Measurements from ENCODE around the gene FAM240A.
"Not testable (repeated sequence)": the region's sequence is repeated elsewhere in the genome, so short reads cannot be mapped to it uniquely, and the experiment has no call there.

Gene FAM240A

DNA sequence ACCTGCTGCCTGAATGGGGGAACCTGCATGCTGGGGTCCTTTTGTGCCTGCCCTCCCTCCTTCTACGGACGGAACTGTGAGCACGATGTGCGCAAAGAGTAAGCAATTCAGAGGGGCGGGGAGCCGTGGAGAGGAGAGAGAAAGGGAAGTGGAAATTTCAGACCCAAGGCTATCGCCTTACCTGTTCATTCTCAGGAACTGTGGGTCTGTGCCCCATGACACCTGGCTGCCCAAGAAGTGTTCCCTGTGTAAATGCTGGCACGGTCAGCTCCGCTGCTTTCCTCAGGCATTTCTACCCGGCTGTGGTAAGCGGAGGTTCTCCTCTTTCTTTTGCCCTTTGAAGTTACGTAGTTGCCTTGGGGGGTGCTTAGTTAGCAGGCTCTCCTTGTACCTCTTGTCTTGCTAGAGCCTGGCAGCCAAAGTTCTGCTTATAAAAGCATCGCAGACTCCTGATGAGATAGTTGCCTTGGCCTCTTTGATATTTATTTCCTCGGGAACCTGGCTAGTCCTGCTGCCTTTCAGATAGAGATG is 32.5 kb upstream of the FAM240A start:
- no peaks in the 10 kb centered on the region for H3K36me3 Mint-ChIP-seq
- H3K4me3 Mint-ChIP-seq = no peak overlapping the region
- H3K9me3 Mint-ChIP-seq = no peaks in the 10 kb centered on the region
- no peak overlapping the region for H3K27ac Mint-ChIP-seq
- DNase-seq (ENCODE audit: low spot score in 2 of 2) (no peak), ATAC-seq (no peak)
- no peaks in the 10 kb centered on the region for H3K4me1 Mint-ChIP-seq

DNA sequence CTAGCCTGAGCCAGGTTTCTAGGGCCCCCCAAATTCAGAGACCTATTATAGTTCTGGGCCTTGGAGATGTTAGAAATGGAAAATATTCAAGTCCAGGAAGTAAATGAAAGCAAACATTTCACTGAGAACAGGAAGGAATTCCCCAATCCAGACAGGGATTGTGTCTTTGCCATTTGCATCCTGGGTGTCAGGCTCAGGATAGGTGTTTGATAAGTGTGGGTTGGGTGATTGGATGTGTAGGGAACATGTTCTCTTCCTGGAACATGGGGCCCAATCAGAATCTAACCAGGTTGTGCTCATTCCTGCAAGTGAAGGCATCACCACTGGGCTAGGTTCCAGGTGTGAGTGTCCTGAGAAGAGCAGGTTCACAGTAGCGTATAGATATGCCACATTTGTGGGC is 31.6 kb upstream of the FAM240A start:
- H3K4me3 Mint-ChIP-seq = no peak overlapping the region
- no peak overlapping the region for H3K27ac Mint-ChIP-seq
- no peaks in the 10 kb centered on the region for H3K36me3 Mint-ChIP-seq
- DNase-seq (ENCODE audit: low spot score in 2 of 2) (no peak), ATAC-seq (no peak)
- H3K9me3 Mint-ChIP-seq = no peaks in the 10 kb centered on the region
- H3K4me1 Mint-ChIP-seq = no peaks in the 10 kb centered on the region

DNA sequence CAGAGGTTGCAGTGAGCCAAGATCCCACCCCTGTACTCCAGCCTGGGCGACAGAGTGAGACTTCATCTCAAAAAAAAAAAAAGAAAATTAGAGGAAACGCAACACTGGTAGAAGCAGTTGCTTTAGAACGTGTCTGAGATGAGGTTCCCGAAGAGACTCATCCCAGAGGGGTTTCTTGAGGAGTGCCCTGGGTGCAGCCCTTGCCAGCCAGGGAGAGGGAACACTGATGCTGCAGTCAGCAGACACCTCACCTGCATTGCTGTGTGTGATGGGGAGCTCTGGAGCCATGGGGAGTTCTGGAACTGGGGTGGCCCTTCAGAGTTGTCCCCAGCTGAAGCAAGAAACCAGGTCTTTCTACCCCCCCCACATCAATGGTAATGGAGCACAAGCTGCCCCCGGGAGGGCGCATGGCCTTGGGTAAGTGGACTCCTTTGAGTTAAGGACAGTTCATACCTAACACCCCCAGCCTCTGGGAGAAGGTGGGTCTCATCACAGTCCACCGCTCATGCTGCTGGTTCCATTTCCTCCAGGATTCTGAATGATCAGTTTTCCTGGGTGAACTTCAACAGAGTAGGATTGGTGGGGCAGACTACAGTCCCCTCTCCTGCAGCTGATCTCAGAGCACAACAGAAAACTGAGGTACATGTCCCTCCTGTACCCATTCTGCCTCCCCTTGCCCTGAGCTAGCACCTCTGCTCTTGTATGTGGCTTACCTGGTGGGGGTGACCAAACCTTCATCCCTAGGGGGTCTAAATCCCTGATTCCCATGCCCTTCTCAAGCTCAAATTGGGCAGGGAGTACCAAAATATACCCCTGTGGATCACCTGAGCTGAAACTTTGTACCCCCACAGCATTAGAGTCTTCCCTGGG is 27.5 kb upstream of the FAM240A start:
- Mint-ChIP-seq H3K36me3 (no peaks in the 10 kb centered on the region), H3K4me3 (no peak overlapping the region), H3K4me1 (no peaks in the 10 kb centered on the region), H3K27ac (no peak overlapping the region), H3K9me3 (no peaks in the 10 kb centered on the region)
- no peak for ATAC-seq
- DNase-seq (ENCODE audit: low spot score in 2 of 2) = no peak

DNA sequence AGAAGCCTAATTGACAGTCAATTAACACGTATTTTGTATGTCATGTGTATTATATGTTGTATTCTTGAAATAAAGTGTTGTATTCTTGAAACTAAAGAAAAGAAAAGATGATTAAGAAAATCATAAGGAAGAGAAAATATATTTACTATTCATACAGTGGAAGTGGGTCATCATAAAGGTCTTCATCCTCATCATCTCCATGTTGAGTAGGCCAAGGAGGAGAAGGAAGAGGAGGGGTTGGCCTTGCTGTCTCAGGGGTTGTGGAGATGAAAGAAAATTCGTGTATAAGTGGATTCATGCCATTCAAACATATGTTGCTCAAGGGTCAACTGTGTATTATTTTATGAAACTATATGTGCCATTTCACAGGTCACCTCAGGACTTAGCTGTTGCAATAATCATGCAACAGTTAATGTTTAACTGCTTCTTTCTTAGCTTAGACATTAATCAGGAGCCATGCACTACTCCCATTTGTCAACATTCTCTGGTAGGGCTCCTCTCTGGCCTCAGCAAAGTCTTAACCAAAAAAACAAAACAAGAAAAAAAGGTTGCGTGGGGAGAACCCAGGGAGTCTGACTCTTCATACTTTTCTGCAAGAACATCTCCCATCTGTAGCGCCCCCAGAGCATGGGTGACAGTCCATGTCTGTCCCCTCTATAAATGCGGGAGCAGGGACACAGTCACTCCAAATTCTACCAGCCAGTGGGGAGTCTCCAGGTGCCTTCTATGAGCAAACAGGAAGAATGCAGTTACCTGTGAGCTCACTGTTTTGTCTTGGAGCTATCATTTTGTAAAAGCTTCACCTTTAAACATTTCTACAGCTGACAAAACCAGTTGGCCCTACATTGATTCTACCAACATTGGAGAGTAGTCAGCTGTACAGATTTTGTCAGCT is 26.3 kb upstream of the FAM240A start:
- DNase-seq (ENCODE audit: low spot score in 2 of 2) = no peak
- no peak overlapping the region for H3K27ac Mint-ChIP-seq
- no peak overlapping the region for H3K4me3 Mint-ChIP-seq
- no peak for ATAC-seq
- no peaks in the 10 kb centered on the region for H3K4me1 Mint-ChIP-seq
- no peaks in the 10 kb centered on the region for H3K9me3 Mint-ChIP-seq
- H3K36me3 Mint-ChIP-seq = no peaks in the 10 kb centered on the region

DNA sequence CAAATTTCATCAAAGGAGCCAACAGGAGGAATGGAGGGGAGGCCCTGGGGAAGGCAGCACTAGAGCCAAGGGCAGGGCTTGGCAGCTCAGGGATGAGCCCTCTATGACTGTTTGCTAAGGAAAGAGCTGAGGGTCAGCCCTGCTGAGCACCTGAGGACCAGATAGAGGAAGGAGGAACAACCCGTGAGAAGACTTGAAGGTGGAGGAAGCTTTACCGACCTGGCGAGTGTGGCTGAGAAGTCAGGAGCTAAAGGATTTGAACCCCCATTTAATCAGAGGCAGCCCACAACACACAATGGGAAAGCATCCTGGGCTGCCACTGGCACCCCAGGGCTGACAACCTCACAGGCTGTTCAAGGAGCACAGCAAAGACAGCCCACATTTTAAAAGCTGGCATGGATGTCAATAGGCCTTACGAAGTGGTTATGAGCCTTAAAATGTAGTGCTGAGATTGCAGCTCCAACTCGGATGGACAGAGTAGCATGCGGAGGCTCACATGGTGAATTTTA is 25.5 kb upstream of the FAM240A start:
- Mint-ChIP-seq H3K9me3 (no peaks in the 10 kb centered on the region), H3K27ac (no peak overlapping the region), H3K4me1 (no peaks in the 10 kb centered on the region), H3K4me3 (no peak overlapping the region), H3K36me3 (no peaks in the 10 kb centered on the region)
- DNase-seq (ENCODE audit: low spot score in 2 of 2) (no peak), ATAC-seq (no peak)

DNA sequence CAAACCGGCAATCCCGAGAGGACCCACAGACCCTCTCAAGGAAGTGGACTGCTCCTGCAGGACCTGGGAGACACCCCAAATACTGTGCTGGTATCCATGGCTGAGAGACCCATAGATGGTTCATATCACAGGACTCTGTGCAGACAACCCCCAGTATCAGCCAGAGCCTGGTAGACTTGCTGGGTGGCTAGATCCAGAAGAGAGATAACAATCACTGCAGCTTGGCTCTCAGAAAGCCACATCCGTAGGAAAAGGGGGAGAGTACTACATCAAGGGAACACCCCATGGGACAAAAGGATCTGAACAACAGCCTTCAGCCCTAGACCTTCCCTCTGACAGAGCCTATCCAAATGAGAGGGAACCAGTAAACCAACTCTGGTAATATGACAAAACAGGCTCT is 25.1 kb upstream of the FAM240A start:
- not testable (repeated sequence) for H3K4me1 Mint-ChIP-seq; H3K9me3 Mint-ChIP-seq; H3K27ac Mint-ChIP-seq; ATAC-seq; H3K4me3 Mint-ChIP-seq; DNase-seq (ENCODE audit: low spot score in 2 of 2); H3K36me3 Mint-ChIP-seq

DNA sequence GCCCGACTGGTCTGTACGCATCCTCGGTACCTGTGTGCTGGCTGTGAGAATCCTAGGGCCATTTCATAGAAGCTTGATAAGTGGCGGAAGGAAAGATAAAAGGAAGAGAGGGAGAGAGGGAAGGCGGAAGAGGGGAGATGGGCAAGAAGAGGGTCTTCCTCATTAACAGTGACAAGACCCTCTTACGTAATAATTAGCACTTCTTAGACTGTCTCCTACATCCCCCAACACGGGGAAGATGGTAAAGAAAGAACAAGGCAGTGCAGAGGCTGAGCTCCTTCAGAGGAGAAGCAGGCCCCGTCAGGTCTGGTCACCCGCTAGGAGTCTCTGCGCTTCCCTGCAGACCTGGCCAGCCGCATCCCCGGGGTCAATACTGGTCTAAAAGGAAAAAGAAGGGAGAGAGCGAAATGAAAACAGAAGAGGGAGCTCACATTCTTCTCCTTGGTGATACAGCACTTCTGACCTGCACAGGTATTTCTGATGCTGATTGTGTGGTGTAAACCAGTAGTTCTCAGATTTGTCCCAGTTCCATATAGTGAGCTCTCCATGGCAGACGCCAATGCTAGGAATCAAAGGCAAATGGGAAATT is 19.0 kb upstream of the FAM240A start:
- Mint-ChIP-seq H3K4me3 (no peak overlapping the region), H3K4me1 (no peaks in the 10 kb centered on the region), H3K9me3 (no peaks in the 10 kb centered on the region), H3K36me3 (no peaks in the 10 kb centered on the region), H3K27ac (no peak overlapping the region)
- DNase-seq (ENCODE audit: low spot score in 2 of 2) = no peak
- no peak for ATAC-seq

DNA sequence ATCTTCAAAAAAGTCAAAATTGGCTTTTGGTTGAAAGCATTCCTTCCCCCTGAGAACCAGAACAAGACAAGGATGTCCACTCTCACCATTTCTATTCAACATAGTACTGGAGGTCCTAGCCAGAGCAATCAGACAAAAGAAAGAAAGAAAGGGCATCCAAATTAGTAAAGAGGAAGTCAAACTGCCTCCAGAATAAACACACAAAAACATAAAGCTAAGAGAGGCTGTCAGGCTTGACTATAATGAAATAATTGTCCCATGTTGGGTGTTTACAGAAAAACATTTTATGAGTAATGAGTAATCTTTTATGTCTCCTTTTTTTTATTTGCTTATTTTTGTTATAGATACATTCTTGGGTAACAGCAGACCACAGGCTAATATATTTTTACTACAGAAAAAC is 18.3 kb upstream of the FAM240A start:
- H3K4me3 Mint-ChIP-seq = no peak overlapping the region
- DNase-seq (ENCODE audit: low spot score in 2 of 2) = no peak
- H3K36me3 Mint-ChIP-seq = no peaks in the 10 kb centered on the region
- ATAC-seq = no peak
- no peaks in the 10 kb centered on the region for H3K4me1 Mint-ChIP-seq
- H3K27ac Mint-ChIP-seq = no peak overlapping the region
- no peaks in the 10 kb centered on the region for H3K9me3 Mint-ChIP-seq

DNA sequence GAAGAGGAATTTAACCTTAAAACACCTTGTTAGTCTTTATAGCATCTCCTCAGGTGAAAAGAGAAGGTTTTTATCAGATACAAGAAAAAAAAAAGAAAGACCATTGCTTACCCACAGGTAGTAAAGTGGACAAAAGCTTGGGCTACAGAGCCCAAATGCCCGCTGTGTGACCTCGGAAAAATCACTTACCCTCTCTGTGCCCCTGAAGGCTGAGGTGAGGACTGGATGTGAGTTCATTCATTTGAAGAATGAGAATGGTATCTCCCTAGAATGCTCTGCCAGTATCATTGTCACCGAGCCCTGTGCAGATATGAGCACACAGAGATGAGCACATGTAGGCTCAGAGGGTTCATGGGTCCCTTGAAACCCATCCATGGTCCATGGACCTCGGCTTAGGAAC is 17.6 kb upstream of the FAM240A start:
- H3K4me3 Mint-ChIP-seq = no peak overlapping the region
- ATAC-seq (no peak), DNase-seq (ENCODE audit: low spot score in 2 of 2) (no peak)
- H3K4me1 Mint-ChIP-seq = no peaks in the 10 kb centered on the region
- no peaks in the 10 kb centered on the region for H3K9me3 Mint-ChIP-seq
- no peaks in the 10 kb centered on the region for H3K36me3 Mint-ChIP-seq
- no peak overlapping the region for H3K27ac Mint-ChIP-seq

DNA sequence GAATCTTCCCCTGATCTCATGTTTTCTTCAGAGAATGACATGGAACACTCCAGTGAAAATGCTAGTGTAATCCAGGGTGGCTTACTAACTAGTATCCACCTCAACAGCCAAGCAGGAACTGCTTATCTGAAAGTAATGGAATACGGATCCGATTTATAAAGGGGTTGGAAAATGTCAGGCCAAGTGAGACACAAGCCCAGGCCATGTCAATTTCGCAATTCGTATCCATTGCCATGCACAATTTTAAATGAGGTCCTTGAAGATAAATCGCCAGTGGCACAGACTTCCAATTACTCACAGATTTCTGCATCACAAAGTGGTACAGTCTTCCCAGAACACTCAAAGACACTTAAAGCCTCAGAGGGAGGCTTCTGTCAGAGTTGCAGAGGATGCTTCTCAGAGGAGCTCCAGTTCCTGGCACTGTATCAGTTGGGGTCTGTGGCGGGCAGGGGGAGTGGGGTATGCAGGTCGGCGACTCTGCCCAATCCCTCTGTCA is 16.5 kb upstream of the FAM240A start:
- no peak overlapping the region for H3K4me3 Mint-ChIP-seq

DNA sequence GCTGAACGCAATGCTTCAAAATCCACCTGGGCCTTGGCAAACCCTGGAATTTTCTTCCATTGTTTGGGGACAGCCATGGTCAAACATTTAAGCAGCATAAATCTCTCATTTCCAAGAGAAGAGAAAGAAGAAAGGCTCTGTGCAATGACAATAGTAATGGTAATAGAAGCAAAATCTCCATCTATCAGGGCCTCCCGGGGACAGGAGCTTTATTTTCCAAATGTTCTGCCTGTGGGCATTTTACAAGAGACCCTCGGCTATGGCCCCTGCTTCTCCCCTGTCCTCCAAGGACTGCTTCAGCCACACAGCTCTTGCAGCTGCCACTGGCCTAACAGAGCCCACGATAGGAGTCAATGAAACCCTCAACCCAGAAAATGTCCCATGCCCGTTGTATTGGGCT is 12.7 kb upstream of the FAM240A start:
- Mint-ChIP-seq H3K27ac (no peak overlapping the region), H3K9me3 (no peaks in the 10 kb centered on the region), H3K36me3 (no peaks in the 10 kb centered on the region), H3K4me3 (no peak overlapping the region), H3K4me1 (no peaks in the 10 kb centered on the region)
- no peak for ATAC-seq
- DNase-seq (ENCODE audit: low spot score in 2 of 2) = no peak

More for the DNA sequence above, 16.5 kb upstream of the FAM240A start:
- no peak for ATAC-seq
- DNase-seq (ENCODE audit: low spot score in 2 of 2) = no peak
- Mint-ChIP-seq H3K9me3 (no peaks in the 10 kb centered on the region), H3K4me1 (no peaks in the 10 kb centered on the region), H3K27ac (no peak overlapping the region), H3K36me3 (no peaks in the 10 kb centered on the region)

DNA sequence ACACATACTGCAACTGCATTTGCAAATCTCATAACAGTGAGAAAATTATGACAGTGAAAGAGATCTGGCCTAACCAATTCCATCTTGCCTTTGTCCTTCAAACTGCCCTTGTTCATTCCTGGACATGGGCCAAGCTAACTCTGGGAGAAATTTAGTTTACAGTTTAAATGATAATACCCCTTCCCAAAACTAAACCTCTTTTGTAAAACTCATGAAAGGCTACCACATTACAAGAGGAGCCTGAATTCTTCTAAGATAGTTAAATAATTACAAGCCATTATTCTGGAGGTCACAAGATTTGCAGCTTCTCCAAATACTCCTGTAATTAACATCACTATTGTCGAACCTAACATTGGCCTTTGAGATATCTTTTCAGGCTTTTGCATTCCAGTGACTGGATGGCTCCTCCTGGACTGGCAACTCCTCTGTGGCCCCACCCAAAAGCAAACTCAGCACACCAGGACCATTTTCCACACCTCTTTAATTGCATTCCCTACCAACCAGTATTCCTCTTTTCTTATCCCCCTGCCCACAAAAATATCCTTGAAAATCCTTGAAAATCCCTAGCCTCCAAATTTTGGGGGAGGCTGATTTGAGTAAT is 8.8 kb upstream of the FAM240A start:
- ATAC-seq = no peak
- H3K4me3 Mint-ChIP-seq = no peak overlapping the region
- H3K27ac Mint-ChIP-seq = no peak overlapping the region
- no peak for DNase-seq (ENCODE audit: low spot score in 2 of 2)
- H3K36me3 Mint-ChIP-seq = no peaks in the 10 kb centered on the region
- no peaks in the 10 kb centered on the region for H3K4me1 Mint-ChIP-seq
- no peaks in the 10 kb centered on the region for H3K9me3 Mint-ChIP-seq

DNA sequence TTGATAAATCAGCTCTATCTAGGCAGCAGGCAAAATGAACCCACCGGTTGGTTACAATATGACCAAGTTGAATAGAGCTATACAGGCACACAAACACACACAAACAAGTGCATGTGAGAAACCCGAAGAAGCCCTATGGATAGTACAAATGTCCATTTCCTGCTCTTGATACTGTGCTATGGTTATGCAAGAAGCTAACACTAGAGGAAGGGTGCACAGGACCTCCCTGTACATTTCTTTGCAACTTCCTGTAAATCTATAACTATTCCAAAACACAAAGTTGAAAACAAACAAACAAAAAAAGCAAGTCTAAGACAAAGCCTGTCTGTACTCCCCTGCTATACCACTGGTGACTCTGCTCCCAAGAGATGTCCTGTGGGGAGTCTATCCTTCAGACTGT is 8.2 kb upstream of the FAM240A start:
- Mint-ChIP-seq H3K9me3 (no peaks in the 10 kb centered on the region), H3K27ac (no peak overlapping the region), H3K36me3 (no peaks in the 10 kb centered on the region), H3K4me1 (no peaks in the 10 kb centered on the region), H3K4me3 (no peak overlapping the region)
- ATAC-seq (no peak), DNase-seq (ENCODE audit: low spot score in 2 of 2) (no peak)

DNA sequence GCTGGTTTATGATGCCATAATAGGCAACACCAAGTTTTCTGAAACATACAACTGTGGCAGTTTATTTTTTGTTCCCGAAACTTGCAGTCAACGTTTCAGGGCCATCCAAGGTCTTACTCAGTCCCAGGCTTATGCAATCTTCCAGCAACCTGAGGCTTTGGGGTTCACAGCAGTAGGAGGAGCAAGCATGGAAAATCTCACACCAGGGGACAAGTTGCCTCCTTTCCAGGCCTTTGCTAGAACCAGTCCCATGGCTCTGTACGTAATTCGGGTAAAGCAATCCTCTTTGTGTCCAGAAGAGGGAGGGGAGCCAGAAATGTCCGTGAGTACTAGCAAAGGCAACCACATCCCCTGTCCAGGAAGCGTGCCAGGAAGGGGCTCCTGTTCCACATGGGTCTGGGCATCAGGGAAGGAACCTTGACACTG is 4.7 kb upstream of the FAM240A start:
- no peaks in the 10 kb centered on the region for H3K36me3 Mint-ChIP-seq
- DNase-seq (ENCODE audit: low spot score in 2 of 2) (no peak), ATAC-seq (no peak)
- no peak overlapping the region for H3K4me3 Mint-ChIP-seq
- no peak overlapping the region for H3K27ac Mint-ChIP-seq
- H3K4me1 Mint-ChIP-seq = no peaks in the 10 kb centered on the region
- H3K9me3 Mint-ChIP-seq = no peaks in the 10 kb centered on the region

DNA sequence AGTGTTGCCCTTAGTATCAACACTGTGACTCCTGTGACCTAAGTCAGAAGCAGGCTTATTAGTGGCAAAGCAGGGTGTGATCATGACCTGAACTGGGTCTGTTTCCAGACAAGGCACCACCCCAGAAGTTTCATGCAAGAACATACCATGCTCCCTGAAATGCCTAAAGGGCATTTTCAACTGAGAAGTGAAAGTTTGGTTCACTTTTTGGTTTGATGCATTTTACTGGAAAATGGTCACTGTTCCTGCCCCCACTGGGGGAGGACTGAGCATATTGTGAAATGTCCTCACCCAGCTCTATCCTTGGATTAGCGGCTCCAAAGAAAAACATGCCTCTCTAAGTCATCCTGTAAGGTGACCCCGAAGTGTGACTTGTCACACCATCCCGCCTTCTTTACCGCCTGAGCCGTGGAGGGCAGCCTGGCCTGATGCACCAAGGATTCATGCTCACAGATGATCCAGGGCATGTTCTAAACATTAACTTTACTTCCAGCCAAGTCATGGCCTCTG is 3.1 kb upstream of the FAM240A start:
- H3K36me3 Mint-ChIP-seq = no peaks in the 10 kb centered on the region
- no peaks in the 10 kb centered on the region for H3K4me1 Mint-ChIP-seq
- ATAC-seq (no peak), DNase-seq (ENCODE audit: low spot score in 2 of 2) (no peak)
- H3K4me3 Mint-ChIP-seq = no peak overlapping the region
- H3K27ac Mint-ChIP-seq = no peak overlapping the region
- no peaks in the 10 kb centered on the region for H3K9me3 Mint-ChIP-seq

All from stimulated activated effector memory CD8-positive, alpha-beta T cell treated with anti-CD3 and anti-CD28 coated beads, Interleukin-12 subunit alpha, Interleukin-12 subunit beta, amount 100 ng/mL, for 72 hours (primary cell).